Trophoblast cell (in vitro differentiated cells and primary cell): ENCODE measurements around the gene SPPL3.

Experiments used
- DNase-seq, 2 donors: peaks; one replicate each; pipeline ENCODE4 v3.0.0-alpha.2; 2016
- H2AFZ ChIP-seq: 2 replicates; pipeline ENCODE4 v1.6.1; 2013; ENCODE audit warnings: low read length, moderate library complexity, mild to moderate bottlenecking; ENCODE audit not compliant: insufficient read depth, poor library complexity
- H2AK5ac ChIP-seq: 2 replicates; pipeline ENCODE4 v1.6.1; 2013; ENCODE audit warnings: mild to moderate bottlenecking, low read length
- H2BK120ac ChIP-seq: 2 replicates; pipeline ENCODE4 v1.6.1; 2013; ENCODE audit warnings: low read length, mild to moderate bottlenecking, moderate library complexity; ENCODE audit not compliant: insufficient read depth, poor library complexity
- H2BK12ac ChIP-seq: 2 replicates; pipeline ENCODE4 v1.6.1; 2013; ENCODE audit warnings: mild to moderate bottlenecking, low read length, moderate library complexity
- H2BK5ac ChIP-seq: 2 replicates; pipeline ENCODE4 v1.6.1; 2013; ENCODE audit warnings: low read length, low read depth, moderate library complexity, mild to moderate bottlenecking; ENCODE audit not compliant: poor library complexity
- H3K14ac ChIP-seq: 2 replicates; pipeline ENCODE4 v1.6.1; 2013; ENCODE audit warnings: mild to moderate bottlenecking, low read length
- H3K18ac ChIP-seq: 2 replicates; pipeline ENCODE4 v1.6.1; 2013; ENCODE audit warnings: mild to moderate bottlenecking, low read length
- H3K23ac ChIP-seq: 2 replicates; pipeline ENCODE4 v1.6.1; 2013; ENCODE audit warnings: low read length
- H3K27ac ChIP-seq: 2 replicates; pipeline ENCODE4 v1.5.1; 2013; ENCODE audit warnings: low read depth, mild to moderate bottlenecking, inconsistent platforms, low read length, moderate library complexity
- H3K27me3 ChIP-seq: 2 replicates; pipeline ENCODE4 v1.6.1; 2013; ENCODE audit warnings: inconsistent platforms, mild to moderate bottlenecking, low read length, moderate library complexity; ENCODE audit not compliant: insufficient read depth
- H3K36me3 ChIP-seq, 2 experiments: 1 replicate in 1 of 2; 2 replicates in 1 of 2; pipeline ENCODE4 v1.6.1; 2013; ENCODE audit warnings: low read length in 2 of 2, mild to moderate bottlenecking in 2 of 2, moderate library complexity in 1 of 2; ENCODE audit not compliant: insufficient read depth in 2 of 2, control insufficient read depth in 1 of 2
- H3K4ac ChIP-seq: 2 replicates; pipeline ENCODE4 v1.6.1; 2013; ENCODE audit warnings: low read depth, mild to moderate bottlenecking, low read length, moderate library complexity
- H3K4me1 ChIP-seq, 2 experiments: 1 replicate in 1 of 2; 2 replicates in 1 of 2; pipeline ENCODE4 v1.6.1; 2013; ENCODE audit warnings: low read length in 2 of 2, mild to moderate bottlenecking in 2 of 2, moderate library complexity in 1 of 2; ENCODE audit not compliant: insufficient read depth in 2 of 2, control insufficient read depth in 1 of 2
- H3K4me2 ChIP-seq: 2 replicates; pipeline ENCODE4 v1.6.1; 2013; ENCODE audit warnings: inconsistent platforms, mild to moderate bottlenecking, low read length, moderate library complexity
- H3K4me3 ChIP-seq: 2 replicates; pipeline ENCODE4 v1.5.1; 2013; ENCODE audit warnings: mild to moderate bottlenecking, low read depth, low read length, inconsistent platforms
- H3K79me1 ChIP-seq: one replicate; pipeline ENCODE4 v1.6.1; 2013; ENCODE audit warnings: low read length
- H3K79me2 ChIP-seq: 2 replicates; pipeline ENCODE4 v1.6.1; 2013; ENCODE audit warnings: low read length, mild to moderate bottlenecking; ENCODE audit not compliant: control insufficient read depth, insufficient read depth, poor library complexity
- H3K9ac ChIP-seq: 2 replicates; pipeline ENCODE4 v1.6.1; 2013; ENCODE audit warnings: mild to moderate bottlenecking, low read length
- H3K9me3 ChIP-seq: 2 replicates; pipeline ENCODE4 v1.6.1; 2013; ENCODE audit warnings: low read depth, mild to moderate bottlenecking, control low read depth, inconsistent platforms, low read length; ENCODE audit not compliant: insufficient read depth
- H4K12ac ChIP-seq: 2 replicates; pipeline ENCODE4 v1.6.1; 2013; ENCODE audit warnings: low read depth, mild to moderate bottlenecking, low read length, moderate library complexity
- H4K8ac ChIP-seq: 2 replicates; pipeline ENCODE4 v1.6.1; 2013; ENCODE audit warnings: low read depth, mild to moderate bottlenecking, low read length, moderate library complexity
- H4K91ac ChIP-seq: one replicate; pipeline ENCODE4 v1.6.1; 2013; ENCODE audit warnings: low read depth, mild to moderate bottlenecking, low read length, moderate library complexity
- WGBS: extraction: QIAGEN DNeasy Blood & Tissue Kit; methylation state at CpG from one replicate; pipeline ENCODE4 v1.1.7; 2013; ENCODE audit warnings: missing lambda C conversion rate; ENCODE audit not compliant: insufficient read length, insufficient coverage; ENCODE audit errors: extremely low coverage; 5-methylcytosine and 5-hydroxymethylcytosine counted together

SPPL3 gene

GRCh38 chr12:120843472-120843871 lies 60.7 kb downstream of the SPPL3 start:
- Histone ChIP-seq H3K4me2 (no peak overlapping the region), H2BK12ac (no peak overlapping the region), H3K23ac (no peak overlapping the region), H2BK120ac (no peak overlapping the region), H3K36me3 (no peaks in the 10 kb centered on the region), H3K14ac (no peak overlapping the region), H3K27ac (no peak overlapping the region), H3K79me1 (no peaks in the 10 kb centered on the region), H4K91ac (no peak overlapping the region), H3K18ac (no peak overlapping the region), H3K79me2 (no peaks in the 10 kb centered on the region), H3K27me3 (no peaks in the 10 kb centered on the region), H3K4me3 (no peak overlapping the region), H4K8ac (no peak overlapping the region), H2AK5ac (no peak overlapping the region), H4K12ac (no peak overlapping the region), H2BK5ac (no peak overlapping the region), H2AFZ (no peak overlapping the region), H3K9me3 (no peaks in the 10 kb centered on the region), H3K4ac (no peak overlapping the region), H3K9ac (no peak overlapping the region), H3K4me1 (no peaks in the 10 kb centered on the region)
- no peak for DNase-seq
- no CpG with 5 or more reads among the region's 6 CpGs for WGBS

GRCh38 chr12:120842595-120842994 lies 61.6 kb downstream of the SPPL3 start:
- WGBS, result no CpG with 5 or more reads among the region's 3 CpGs
- H3K4me1 ChIP-seq, result no peaks in the 10 kb centered on the region
- H2BK120ac ChIP-seq, result no peak overlapping the region
- no peak overlapping the region for H3K4ac ChIP-seq
- H3K79me2 ChIP-seq, result no peaks in the 10 kb centered on the region
- no peak overlapping the region for H3K4me2 ChIP-seq
- H2AFZ ChIP-seq, result no peak overlapping the region
- H3K4me3 ChIP-seq, result no peak overlapping the region
- H3K27me3 ChIP-seq, result no peaks in the 10 kb centered on the region
- H3K9ac ChIP-seq, result no peak overlapping the region
- no peak for DNase-seq
- H4K91ac ChIP-seq, result no peak overlapping the region
- no peak overlapping the region for H2AK5ac ChIP-seq
- H4K8ac ChIP-seq, result no peak overlapping the region
- no peak overlapping the region for H3K18ac ChIP-seq
- H3K9me3 ChIP-seq, result no peaks in the 10 kb centered on the region
- no peaks in the 10 kb centered on the region for H3K36me3 ChIP-seq
- no peak overlapping the region for H4K12ac ChIP-seq
- H2BK12ac ChIP-seq, result no peak overlapping the region
- H3K27ac ChIP-seq, result no peak overlapping the region
- H2BK5ac ChIP-seq, result no peak overlapping the region
- no peaks in the 10 kb centered on the region for H3K79me1 ChIP-seq
- no peak overlapping the region for H3K14ac ChIP-seq
- H3K23ac ChIP-seq, result no peak overlapping the region

GRCh38 chr12:120841525-120841924 lies 62.6 kb downstream of the SPPL3 start:
- H2BK120ac ChIP-seq, result no peak overlapping the region
- no peak overlapping the region for H3K14ac ChIP-seq
- no peak overlapping the region for H3K23ac ChIP-seq
- no peak overlapping the region for H2BK12ac ChIP-seq
- WGBS, result 100% methylated on average over 1 of the region's 3 CpGs
- no peaks in the 10 kb centered on the region for H3K79me2 ChIP-seq
- no peak overlapping the region for H3K9ac ChIP-seq
- H4K12ac ChIP-seq, result no peak overlapping the region
- no peak overlapping the region for H4K91ac ChIP-seq
- H3K27me3 ChIP-seq, result no peaks in the 10 kb centered on the region
- no peaks in the 10 kb centered on the region for H3K36me3 ChIP-seq
- no peak overlapping the region for H2AFZ ChIP-seq
- H3K27ac ChIP-seq, result no peak overlapping the region
- no peak overlapping the region for H3K18ac ChIP-seq
- no peak overlapping the region for H3K4me3 ChIP-seq
- no peaks in the 10 kb centered on the region for H3K9me3 ChIP-seq
- H2BK5ac ChIP-seq, result no peak overlapping the region
- no peak for DNase-seq
- no peak overlapping the region for H3K4me2 ChIP-seq
- H3K4ac ChIP-seq, result no peak overlapping the region
- H3K4me1 ChIP-seq, result no peaks in the 10 kb centered on the region
- no peak overlapping the region for H2AK5ac ChIP-seq
- H4K8ac ChIP-seq, result no peak overlapping the region
- no peaks in the 10 kb centered on the region for H3K79me1 ChIP-seq

GRCh38 chr12:120839503-120839902 lies 64.7 kb downstream of the SPPL3 start:
- H3K4me2 ChIP-seq, result no peak overlapping the region
- H3K23ac ChIP-seq, result no peak overlapping the region
- no peak overlapping the region for H3K14ac ChIP-seq
- no peak overlapping the region for H3K18ac ChIP-seq
- no peak overlapping the region for H2AK5ac ChIP-seq
- H3K27ac ChIP-seq, result no peak overlapping the region
- WGBS, result no CpG with 5 or more reads among the region's 1 CpG
- no peak for DNase-seq
- H2BK5ac ChIP-seq, result no peak overlapping the region
- H2BK120ac ChIP-seq, result no peak overlapping the region
- no peaks in the 10 kb centered on the region for H3K79me2 ChIP-seq
- H3K4ac ChIP-seq, result no peak overlapping the region
- H3K9me3 ChIP-seq, result no peaks in the 10 kb centered on the region
- no peak overlapping the region for H2AFZ ChIP-seq
- H3K9ac ChIP-seq, result no peak overlapping the region
- no peak overlapping the region for H3K4me3 ChIP-seq
- H4K91ac ChIP-seq, result no peak overlapping the region
- H4K8ac ChIP-seq, result no peak overlapping the region
- H3K27me3 ChIP-seq, result no peaks in the 10 kb centered on the region
- H3K36me3 ChIP-seq, result no peaks in the 10 kb centered on the region
- peaks cover 0 to 1% of the 10 kb centered on the region in 2 experiments for H3K4me1 ChIP-seq
- H2BK12ac ChIP-seq, result no peak overlapping the region
- no peak overlapping the region for H4K12ac ChIP-seq
- H3K79me1 ChIP-seq, result no peaks in the 10 kb centered on the region
